NCI-H146 (cell line): ENCODE results near the gene DCX.
"Not testable (repeated sequence)": the region's sequence is repeated elsewhere in the genome, so short reads cannot be mapped to it uniquely, and the experiment has no call there.

Source experiments
- DNase-seq: peaks from one replicate; lab custom pipeline; 2025; lab: John Stamatoyannopoulos, UW

The DCX gene

GRCh38 chrX:111372086-111372485, 39.9 kb downstream of the DCX start:
- DNase-seq = peak; percentile 45

GRCh38 chrX:111365770-111366325, 46.1 kb downstream of the DCX start:
- DNase-seq = no peak

DNA sequence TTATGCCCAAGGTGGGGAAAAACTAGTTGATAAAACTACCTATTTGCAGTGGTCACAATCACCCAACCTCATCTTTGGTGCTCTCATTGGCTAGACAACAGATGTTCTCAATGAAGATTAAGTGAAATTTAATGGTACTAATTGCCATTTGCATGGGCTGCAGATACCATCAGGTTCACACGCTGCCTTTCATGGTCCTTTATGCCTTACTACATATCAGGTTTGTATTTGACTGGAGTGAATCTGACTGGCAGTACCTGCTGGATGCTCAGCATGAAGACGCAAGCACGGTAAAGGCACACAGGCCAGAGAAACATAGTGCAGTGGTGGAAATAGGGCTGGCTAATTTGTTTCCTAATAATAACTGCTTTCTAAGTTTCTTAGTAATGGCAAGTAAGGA, 48.3 kb downstream of the DCX start:
- no peak for DNase-seq

GRCh38 chrX:111361751-111362150, 50.2 kb downstream of the DCX start:
- no peak for DNase-seq

DNA sequence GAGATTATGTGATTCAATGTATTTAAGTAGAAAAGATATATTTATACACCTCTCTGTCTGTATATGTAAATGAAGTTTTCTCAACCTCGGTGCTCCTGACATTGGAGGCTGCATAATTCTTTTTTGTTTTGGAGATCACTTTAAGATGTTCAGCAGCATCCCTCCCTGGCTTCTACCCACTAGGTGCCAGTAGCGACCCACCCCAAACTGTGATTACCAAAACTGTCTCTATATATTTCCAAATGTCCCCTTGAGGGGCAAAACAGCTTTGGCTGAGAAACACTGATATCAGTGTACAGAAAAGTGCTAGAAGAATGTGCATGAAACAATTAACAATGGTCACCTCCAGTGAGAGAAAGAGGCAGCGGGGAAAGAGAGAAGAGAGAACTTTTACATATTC, 51.2 kb downstream of the DCX start:
- no peak for DNase-seq

GRCh38 chrX:111355523-111356115, 56.4 kb downstream of the DCX start:
- DNase-seq = no peak

DNA sequence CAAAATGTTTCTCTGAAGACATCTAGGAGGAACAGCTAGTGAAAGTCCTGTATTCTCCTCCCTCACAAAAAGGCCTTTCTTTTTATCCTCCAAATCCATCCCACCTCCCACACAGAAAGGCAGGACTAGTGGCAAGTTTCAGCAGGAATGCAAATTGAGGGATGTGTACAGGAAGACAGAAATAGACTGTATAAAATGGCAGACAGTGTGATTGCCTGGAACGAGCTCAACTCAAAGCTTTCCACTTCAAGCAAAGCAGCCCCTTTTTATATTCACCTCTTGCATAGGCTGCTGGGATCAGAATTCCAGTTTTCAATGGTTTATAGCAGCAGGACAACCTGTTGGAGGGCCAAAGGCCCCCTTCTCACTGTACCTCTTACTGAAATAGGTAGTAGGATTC, 57.5 kb downstream of the DCX start:
- DNase-seq = no peak

GRCh38 chrX:111353793-111354192, 58.2 kb downstream of the DCX start:
- DNase-seq = no peak

- peak; percentile 28 for DNase-seq
These were observed 59.6 kb downstream of the DCX start for GRCh38 chrX:111352424-111352823.

- no peak for DNase-seq
These were observed 62.1 kb downstream of the DCX start for GRCh38 chrX:111349934-111350333.

- DNase-seq = no peak
These were observed 62.9 kb downstream of the DCX start for GRCh38 chrX:111349101-111349500.

DNA sequence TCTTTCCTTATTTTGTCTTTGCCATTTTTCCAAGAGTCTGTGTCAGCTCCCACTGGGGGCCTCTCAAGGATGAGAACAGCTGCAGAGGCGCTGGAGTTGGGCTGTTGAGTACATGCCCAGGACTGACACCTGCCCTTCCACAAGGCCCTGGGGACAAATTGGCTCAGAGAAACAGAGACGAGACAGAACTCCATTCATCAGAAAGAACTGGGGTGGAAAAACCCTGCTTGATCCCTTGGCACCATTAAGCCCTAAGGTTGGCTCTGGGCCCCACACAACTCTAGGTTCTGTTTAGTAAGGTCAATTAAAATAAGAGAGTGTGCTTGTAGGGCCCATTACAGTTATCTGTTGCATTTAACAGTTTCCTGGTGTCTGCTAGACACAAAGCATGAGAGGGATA, 63.6 kb downstream of the DCX start:
- DNase-seq = no peak

GRCh38 chrX:111346150-111346549, 65.8 kb downstream of the DCX start:
- not testable (repeated sequence) for DNase-seq

GRCh38 chrX:111340054-111340453, 71.9 kb downstream of the DCX start:
- no peak for DNase-seq

GRCh38 chrX:111339212-111339611, 72.8 kb downstream of the DCX start:
- DNase-seq = no peak

- peak; percentile 2 for DNase-seq
These were observed 73.8 kb downstream of the DCX start for GRCh38 chrX:111338095-111338698.

- peak; percentile 77 for DNase-seq
These were observed 74.8 kb downstream of the DCX start for GRCh38 chrX:111337067-111337637.

DNA sequence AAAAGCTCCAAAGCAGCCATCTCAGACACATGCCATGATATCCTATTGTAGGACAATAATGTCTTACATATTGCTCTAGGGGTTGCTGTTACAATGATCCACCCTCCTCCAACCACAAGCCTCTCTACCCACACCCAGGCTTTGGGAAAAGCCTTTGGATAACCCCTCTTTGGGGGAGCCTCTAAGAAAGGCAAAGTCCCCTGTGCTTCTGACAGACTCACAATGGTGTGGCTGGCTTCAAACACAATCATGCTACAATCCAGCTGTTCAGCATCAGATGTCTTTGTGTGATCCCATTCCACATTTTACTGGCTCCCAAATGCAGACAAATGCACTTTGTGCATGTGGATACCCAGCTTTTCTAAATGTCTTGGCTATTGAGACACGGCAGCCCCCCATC, 75.9 kb downstream of the DCX start:
- no peak for DNase-seq

- no peak for DNase-seq
These were observed 82.6 kb downstream of the DCX start for GRCh38 chrX:111329370-111329769.

- no peak for DNase-seq
These were observed 83.1 kb downstream of the DCX start for GRCh38 chrX:111328858-111329257.

- no peak for DNase-seq
These were observed 89.6 kb downstream of the DCX start for GRCh38 chrX:111322231-111322855.

- no peak for DNase-seq
These were observed 92.5 kb downstream of the DCX start for GRCh38 chrX:111319451-111319850.

- DNase-seq = no peak
These were observed 93.1 kb downstream of the DCX start for GRCh38 chrX:111318901-111319300.
